ENCODE data around the gene ATXN7L3.

DNA sequence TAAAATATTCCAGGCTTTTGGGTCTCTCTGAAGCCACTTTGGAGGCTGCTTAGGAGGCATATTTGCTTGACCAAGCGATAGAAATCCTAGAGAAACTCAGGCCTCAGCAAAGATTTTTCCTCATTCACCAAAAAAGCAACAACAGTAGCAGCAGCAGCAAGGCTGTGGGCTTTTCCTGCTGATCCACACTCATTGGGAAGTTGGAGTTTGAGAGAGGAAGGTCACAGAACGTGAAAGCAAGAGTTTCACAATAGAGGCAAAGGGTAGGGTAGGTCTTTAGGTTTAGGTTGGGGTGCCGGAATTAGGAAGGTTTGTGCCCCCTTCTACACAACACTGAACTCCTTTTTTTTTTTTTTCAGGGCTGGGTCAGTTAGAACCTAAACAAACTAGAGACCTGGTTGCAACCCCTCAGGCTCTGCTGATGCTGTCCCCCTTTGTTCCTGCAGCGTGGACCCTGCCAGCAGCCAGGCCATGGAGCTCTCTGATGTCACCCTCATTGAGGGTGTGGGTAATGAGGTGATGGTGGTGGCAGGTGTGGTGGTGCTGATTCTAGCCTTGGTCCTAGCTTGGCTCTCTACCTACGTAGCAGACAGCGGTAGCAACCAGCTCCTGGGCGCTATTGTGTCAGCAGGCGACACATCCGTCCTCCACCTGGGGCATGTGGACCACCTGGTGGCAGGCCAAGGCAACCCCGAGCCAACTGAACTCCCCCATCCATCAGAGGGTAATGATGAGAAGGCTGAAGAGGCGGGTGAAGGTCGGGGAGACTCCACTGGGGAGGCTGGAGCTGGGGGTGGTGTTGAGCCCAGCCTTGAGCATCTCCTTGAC, 10.9 kb downstream of the ATXN7L3 start:
- TF ChIP-seq, protein P1, sequence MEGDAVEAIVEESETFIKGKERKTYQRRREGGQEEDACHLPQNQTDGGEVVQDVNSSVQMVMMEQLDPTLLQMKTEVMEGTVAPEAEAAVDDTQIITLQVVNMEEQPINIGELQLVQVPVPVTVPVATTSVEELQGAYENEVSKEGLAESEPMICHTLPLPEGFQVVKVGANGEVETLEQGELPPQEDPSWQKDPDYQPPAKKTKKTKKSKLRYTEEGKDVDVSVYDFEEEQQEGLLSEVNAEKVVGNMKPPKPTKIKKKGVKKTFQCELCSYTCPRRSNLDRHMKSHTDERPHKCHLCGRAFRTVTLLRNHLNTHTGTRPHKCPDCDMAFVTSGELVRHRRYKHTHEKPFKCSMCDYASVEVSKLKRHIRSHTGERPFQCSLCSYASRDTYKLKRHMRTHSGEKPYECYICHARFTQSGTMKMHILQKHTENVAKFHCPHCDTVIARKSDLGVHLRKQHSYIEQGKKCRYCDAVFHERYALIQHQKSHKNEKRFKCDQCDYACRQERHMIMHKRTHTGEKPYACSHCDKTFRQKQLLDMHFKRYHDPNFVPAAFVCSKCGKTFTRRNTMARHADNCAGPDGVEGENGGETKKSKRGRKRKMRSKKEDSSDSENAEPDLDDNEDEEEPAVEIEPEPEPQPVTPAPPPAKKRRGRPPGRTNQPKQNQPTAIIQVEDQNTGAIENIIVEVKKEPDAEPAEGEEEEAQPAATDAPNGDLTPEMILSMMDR (IDR thresholded peaks at IDR 0.05), result no peak
- no peak for TF ChIP-seq POLR2A (IDR thresholded peaks at IDR 0.05)
